GM12873 (cell line): Measurements from ENCODE around the gene COL4A6.

Experiments
- CTCF ChIP-seq: IDR thresholded peaks from 2 replicates; pipeline ENCODE4 v1.5.1; 2012; ENCODE audit warnings: low read depth, mild to moderate bottlenecking, moderate library complexity, low read length, control low read depth; ENCODE audit not compliant: insufficient read depth; ENCODE audit errors: missing control alignments

Gene COL4A6

DNA sequence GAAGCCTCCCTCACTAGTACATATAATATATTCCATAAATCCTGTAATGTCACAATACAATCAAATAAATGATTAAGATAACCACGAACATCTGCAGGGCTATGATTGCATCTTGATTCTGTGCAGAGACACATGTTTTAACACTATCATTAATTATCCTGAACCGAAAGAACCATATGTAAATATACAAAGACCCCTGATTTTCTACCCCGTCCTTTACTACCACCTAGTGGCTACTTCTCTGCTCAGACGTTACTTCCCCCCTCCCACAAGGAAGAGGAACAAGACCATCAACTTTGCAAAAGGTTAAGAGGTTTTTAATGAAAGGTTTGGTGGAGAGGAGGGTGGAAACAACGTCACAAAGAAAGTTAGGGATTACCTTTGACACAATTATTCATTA lies 134.0 kb downstream of the COL4A6 start:
- TF ChIP-seq CTCF, result peak; percentile 39

GRCh38 chrX:108303682-108304081 lies 134.5 kb downstream of the COL4A6 start:
- no peak for TF ChIP-seq CTCF

GRCh38 chrX:108299704-108300103 lies 138.5 kb downstream of the COL4A6 start:
- TF ChIP-seq CTCF, result no peak

DNA sequence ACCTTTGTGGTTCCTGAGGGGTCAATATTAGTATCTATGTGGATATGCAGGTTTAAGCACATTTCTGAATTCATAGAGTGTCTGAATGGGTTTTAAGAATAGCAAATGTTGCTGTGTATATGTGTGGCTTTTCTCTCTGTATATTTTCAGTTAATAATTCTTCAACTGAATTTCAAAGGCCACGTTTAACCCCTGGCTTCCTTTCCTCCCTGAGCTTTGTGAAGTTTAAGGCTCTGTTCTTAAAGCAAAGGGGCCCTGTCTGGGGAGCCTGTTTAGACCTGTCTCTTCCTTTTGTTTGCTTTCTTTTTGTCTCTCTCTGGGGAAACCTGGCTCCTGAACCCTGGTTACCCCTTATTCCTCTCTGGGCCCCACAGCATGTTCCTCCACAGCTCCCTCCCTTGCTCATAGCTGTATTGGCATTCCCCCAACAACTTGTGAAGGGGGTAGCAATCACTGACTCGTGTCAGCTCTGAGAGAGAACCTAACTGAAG lies 139.1 kb downstream of the COL4A6 start:
- TF ChIP-seq CTCF, result no peak

DNA sequence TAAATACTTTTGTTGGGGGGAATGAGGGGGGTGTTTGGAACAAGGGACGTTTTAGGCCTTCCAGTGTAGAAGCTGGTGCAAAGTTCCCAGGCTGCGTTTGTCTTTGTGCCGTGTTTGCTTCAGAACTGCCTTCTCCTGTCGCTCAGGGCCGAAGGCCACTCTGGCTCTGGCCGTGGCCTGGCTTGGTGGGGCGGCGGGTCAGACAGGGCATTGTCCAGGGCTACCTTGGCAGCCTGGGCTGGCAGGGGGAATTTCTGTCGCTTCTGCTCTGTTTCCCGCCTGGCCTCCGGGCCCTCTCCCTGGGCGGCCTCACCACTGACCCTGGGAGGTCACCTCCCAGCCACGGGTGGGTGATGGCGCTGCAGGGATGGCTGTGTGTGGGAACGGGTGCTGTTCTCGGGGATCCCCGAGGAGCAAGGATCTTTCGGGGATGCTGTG lies 140.0 kb downstream of the COL4A6 start:
- no peak for TF ChIP-seq CTCF

DNA sequence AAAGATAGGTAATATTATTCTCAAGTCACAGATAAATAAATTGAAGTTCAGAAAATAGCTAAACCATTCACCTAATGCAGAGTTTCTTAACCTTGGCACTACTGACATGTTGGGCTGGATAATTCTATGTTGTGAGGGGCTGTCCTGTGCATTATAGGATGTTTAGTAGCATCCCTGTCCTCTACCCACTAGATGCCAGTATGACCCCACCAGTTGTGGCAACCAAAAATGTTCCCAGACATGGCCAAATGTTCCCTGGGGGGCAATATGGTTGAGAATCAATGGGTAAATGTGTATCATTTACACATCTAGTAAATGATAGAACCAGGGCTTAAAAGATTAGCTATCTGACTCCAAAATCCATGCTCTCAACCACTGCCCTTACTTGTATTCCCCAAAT lies 140.9 kb downstream of the COL4A6 start:
- no peak for TF ChIP-seq CTCF

DNA sequence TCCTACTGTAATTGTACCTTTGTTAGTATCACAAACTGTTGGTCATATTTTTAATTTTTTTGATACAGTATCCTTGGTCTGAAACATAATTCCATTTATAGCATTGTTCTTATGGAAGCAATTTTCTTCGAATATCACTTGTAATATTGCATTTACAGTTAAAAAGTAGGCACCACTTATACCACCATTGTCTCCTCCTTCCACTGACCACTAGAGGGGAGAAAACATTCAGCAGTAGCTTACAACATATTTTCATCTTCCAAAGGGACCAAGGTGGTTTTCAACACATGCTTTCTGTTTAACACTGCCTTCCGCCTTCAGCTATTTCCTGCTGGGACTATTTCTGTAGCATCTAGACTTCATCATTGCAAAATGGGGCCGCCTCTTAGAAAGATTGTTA lies 146.2 kb downstream of the COL4A6 start:
- no peak for TF ChIP-seq CTCF
